Activated naive CD4-positive, alpha-beta T cell treated with anti-CD3 and anti-CD28 coated beads, Interleukin-2, amount 50 U/mL, for 72 hours (primary cell): ENCODE measurements around the gene TDRD10. TPM values are rescaled to one million over a fixed set of nuclear protein-coding genes. Genes with fewer than 3 reads are reported as not detected.
A peak's percentile ranks its signal among the peaks of the same experiment; 100 is the strongest.

Experiments used
- ATAC-seq, 2 donors: fragments of 150-1000 bp; cut with Tn5 transposase; 2 replicates each; pipeline ENCODE4 v1.10.0; 2021; ENCODE audit warnings: mild to moderate bottlenecking in 2 of 2, moderate library complexity in 2 of 2
- DNase-seq, 2 donors: peaks; one replicate each; pipeline ENCODE4 v3.0.0; 2021 to 2022; ENCODE audit warnings: low spot score in 2 of 2
- H3K27ac Mint-ChIP-seq, 2 donors: one replicate each; pipeline ENCODE4 v1.8.0; 2022; ENCODE audit warnings: mild to moderate bottlenecking in 2 of 2, mixed read lengths in 2 of 2
- H3K36me3 Mint-ChIP-seq, 2 donors: one replicate each; pipeline ENCODE4 v1.8.0; 2022; ENCODE audit warnings: mixed read lengths in 2 of 2
- H3K9me3 Mint-ChIP-seq, 2 donors: one replicate each; pipeline ENCODE4 v1.8.0; 2022; ENCODE audit warnings: mixed read lengths in 2 of 2
- total RNA-seq, 2 donors: library from RNA; stranded (reverse); gene quantifications; one replicate each; pipeline ENCODE4 v1.2.3, GENCODE V29; 2022

The TDRD10 gene
- total RNA-seq, 2 donors from 2014 or later = not detected

GRCh38 chr1:154575951-154576566 lies 74.0 kb downstream of the TDRD10 start:
- no peaks in the 10 kb centered on the region for H3K9me3 Mint-ChIP-seq
- ATAC-seq = peak in 1 of 2 donors; percentile 14
- H3K36me3 Mint-ChIP-seq = peaks cover 0 to 16% of the 10 kb centered on the region in 2 donors
- no peak for DNase-seq
- peak overlapping the region in 1 of 2 donors; percentile 69 for H3K27ac Mint-ChIP-seq

- DNase-seq = no peak
- Mint-ChIP-seq H3K9me3 (no peaks in the 10 kb centered on the region), H3K27ac (peak overlapping the region in 1 of 2 donors; percentile 42), H3K36me3 (peaks cover 0 to 16% of the 10 kb centered on the region in 2 donors)
- ATAC-seq = no peak
Measured at GRCh38 chr1:154577346-154578057, 75.5 kb downstream of the TDRD10 start.

GRCh38 chr1:154578058-154578418 lies 76.0 kb downstream of the TDRD10 start:
- DNase-seq (no peak), ATAC-seq (no peak)
- peaks cover 0 to 16% of the 10 kb centered on the region in 2 donors for H3K36me3 Mint-ChIP-seq
- no peaks in the 10 kb centered on the region for H3K9me3 Mint-ChIP-seq
- no peak overlapping the region for H3K27ac Mint-ChIP-seq

- Mint-ChIP-seq H3K9me3 (no peaks in the 10 kb centered on the region), H3K27ac (no peak overlapping the region), H3K36me3 (peaks cover 0 to 16% of the 10 kb centered on the region in 2 donors)
- ATAC-seq = no peak
- DNase-seq = no peak
Measured at GRCh38 chr1:154579374-154579773, 77.4 kb downstream of the TDRD10 start.

- Mint-ChIP-seq H3K27ac (peak overlapping the region; percentile 22 to 56), H3K36me3 (peaks cover 16 to 32% of the 10 kb centered on the region in 2 donors), H3K9me3 (no peaks in the 10 kb centered on the region)
- DNase-seq = no peak
- ATAC-seq = no peak
Measured at GRCh38 chr1:154581766-154582165, 79.7 kb downstream of the TDRD10 start.

GRCh38 chr1:154582885-154583284 lies 80.9 kb downstream of the TDRD10 start:
- peaks cover 25 to 40% of the 10 kb centered on the region in 2 donors for H3K36me3 Mint-ChIP-seq
- DNase-seq (no peak), ATAC-seq (no peak)
- peak overlapping the region in 1 of 2 donors; percentile 44 for H3K27ac Mint-ChIP-seq
- no peaks in the 10 kb centered on the region for H3K9me3 Mint-ChIP-seq

GRCh38 chr1:154583773-154584172 lies 81.8 kb downstream of the TDRD10 start:
- ATAC-seq (no peak), DNase-seq (no peak)
- Mint-ChIP-seq H3K36me3 (peaks cover 30 to 43% of the 10 kb centered on the region in 2 donors), H3K27ac (peak overlapping the region in 1 of 2 donors; percentile 15), H3K9me3 (no peaks in the 10 kb centered on the region)

- ATAC-seq (no peak), DNase-seq (no peak)
- H3K9me3 Mint-ChIP-seq = no peaks in the 10 kb centered on the region
- H3K36me3 Mint-ChIP-seq = peaks cover 35 to 46% of the 10 kb centered on the region in 2 donors
- H3K27ac Mint-ChIP-seq = peak overlapping the region; percentile 15 to 82
Measured at GRCh38 chr1:154584267-154584994, 82.4 kb downstream of the TDRD10 start.

GRCh38 chr1:154586231-154586630 lies 84.2 kb downstream of the TDRD10 start:
- H3K36me3 Mint-ChIP-seq = peaks cover 35 to 47% of the 10 kb centered on the region in 2 donors
- H3K27ac Mint-ChIP-seq = peak overlapping the region in 1 of 2 donors; percentile 84
- H3K9me3 Mint-ChIP-seq = no peaks in the 10 kb centered on the region
- no peak for ATAC-seq
- no peak for DNase-seq

- peak overlapping the region in 1 of 2 donors; percentile 84 for H3K27ac Mint-ChIP-seq
- DNase-seq = no peak
Measured at GRCh38 chr1:154586641-154587040, 84.6 kb downstream of the TDRD10 start.

GRCh38 chr1:154589780-154590179 lies 87.8 kb downstream of the TDRD10 start:
- peak in 1 of 2 donors; percentile 78 for ATAC-seq

More at GRCh38 chr1:154586641-154587040, 84.6 kb downstream of the TDRD10 start:
- Mint-ChIP-seq H3K36me3 (peaks cover 35 to 47% of the 10 kb centered on the region in 2 donors), H3K9me3 (no peaks in the 10 kb centered on the region)
- no peak for ATAC-seq

GRCh38 chr1:154590756-154591155 lies 88.7 kb downstream of the TDRD10 start:
- no peak for ATAC-seq
- peaks cover 44 to 64% of the 10 kb centered on the region in 2 donors for H3K36me3 Mint-ChIP-seq
- no peaks in the 10 kb centered on the region for H3K9me3 Mint-ChIP-seq
- peak overlapping the region; percentile 18 to 58 for H3K27ac Mint-ChIP-seq
- DNase-seq = no peak

More at GRCh38 chr1:154589780-154590179, 87.8 kb downstream of the TDRD10 start:
- no peak for DNase-seq
- Mint-ChIP-seq H3K9me3 (no peaks in the 10 kb centered on the region), H3K36me3 (peaks cover 53 to 71% of the 10 kb centered on the region in 2 donors), H3K27ac (peak overlapping the region; percentile 56 to 76)

- peak overlapping the region; percentile 51 to 58 for H3K27ac Mint-ChIP-seq
- no peak for ATAC-seq
- no peak for DNase-seq
- peaks cover 41 to 60% of the 10 kb centered on the region in 2 donors for H3K36me3 Mint-ChIP-seq
- H3K9me3 Mint-ChIP-seq = no peaks in the 10 kb centered on the region
Measured at GRCh38 chr1:154591206-154591605, 89.2 kb downstream of the TDRD10 start.

GRCh38 chr1:154593390-154593789 lies 91.4 kb downstream of the TDRD10 start:
- ATAC-seq = no peak

GRCh38 chr1:154594811-154595210 lies 92.8 kb downstream of the TDRD10 start:
- Mint-ChIP-seq H3K27ac (peak overlapping the region in 1 of 2 donors; percentile 29), H3K36me3 (peaks cover 36 to 43% of the 10 kb centered on the region in 2 donors), H3K9me3 (no peaks in the 10 kb centered on the region)
- no peak for ATAC-seq
- DNase-seq = no peak

More at GRCh38 chr1:154593390-154593789, 91.4 kb downstream of the TDRD10 start:
- Mint-ChIP-seq H3K36me3 (peaks cover 37 to 56% of the 10 kb centered on the region in 2 donors), H3K9me3 (no peaks in the 10 kb centered on the region), H3K27ac (peak overlapping the region in 1 of 2 donors; percentile 44)
- DNase-seq = no peak

GRCh38 chr1:154595621-154596020 lies 93.6 kb downstream of the TDRD10 start:
- ATAC-seq (peak; percentile 47 to 62), DNase-seq (no peak)
- Mint-ChIP-seq H3K9me3 (no peaks in the 10 kb centered on the region), H3K36me3 (peaks cover 37 to 41% of the 10 kb centered on the region in 2 donors), H3K27ac (no peak overlapping the region)
